ENCODE measurements around the gene FGD2.

FGD2 gene

GRCh38 chr6:37013516-37014491 lies 8.3 kb downstream of the FGD2 start:
- intact Hi-C loops (cut with DNase I): no loop called here
- DNase-seq: peak in 1 of 10 donors; percentile 75

GRCh38 chr6:37014667-37015066 lies 9.2 kb downstream of the FGD2 start:
- intact Hi-C loops (cut with DNase I): loop anchor here (5.0 kb wide), 1 partner anchor 247 kb away; no protein-coding TSS in a partner anchor
- peak in 2 of 10 donors; percentile 49 to 81 for DNase-seq

GRCh38 chr6:37015532-37015931 lies 10.1 kb downstream of the FGD2 start:
- intact Hi-C loops (cut with DNase I): loop anchor here (5.0 kb wide), 1 partner anchor 248 kb away; no protein-coding TSS in a partner anchor
- peak in 1 of 10 donors; percentile 65 for DNase-seq

GRCh38 chr6:37016995-37017394 lies 11.5 kb downstream of the FGD2 start:
- peak in 2 of 10 donors; percentile 25 to 83 for DNase-seq
- intact Hi-C loops (cut with DNase I): loop anchor here (5.0 kb wide), 1 partner anchor 250 kb away; no protein-coding TSS in a partner anchor

- DNase-seq: peak in 2 of 10 donors; percentile 78 to 80
- intact Hi-C loops (cut with DNase I): loop anchor here (1.0 to 5.0 kb wide), 4 partner anchors 38 to 250 kb away; no protein-coding TSS in a partner anchor
Measured at GRCh38 chr6:37017606-37018197, 12.2 kb downstream of the FGD2 start.

GRCh38 chr6:37018198-37019064 lies 13.0 kb downstream of the FGD2 start:
- DNase-seq: peak; percentile 85 to 99 (median 94)
- intact Hi-C loops (cut with DNase I): loop anchor here (1.0 to 5.0 kb wide), 4 partner anchors 39 to 251 kb away; no protein-coding TSS in a partner anchor

- intact Hi-C loops (cut with DNase I): loop anchor here (5.0 kb wide), 1 partner anchor 252 kb away; no protein-coding TSS in a partner anchor
- DNase-seq: peak in 1 of 10 donors; percentile 24
Measured at GRCh38 chr6:37019065-37019450, 13.6 kb downstream of the FGD2 start.

- DNase-seq: peak in 2 of 10 donors; percentile 32 to 65
- intact Hi-C loops (cut with DNase I): no loop called here
Measured at GRCh38 chr6:37020381-37020780, 14.9 kb downstream of the FGD2 start.

GRCh38 chr6:37020812-37021211 lies 15.4 kb downstream of the FGD2 start:
- intact Hi-C loops (cut with DNase I): no loop called here
- DNase-seq: peak in 1 of 10 donors; percentile 24

GRCh38 chr6:37021356-37022129 lies 16.1 kb downstream of the FGD2 start:
- intact Hi-C loops (cut with DNase I): no loop called here
- peak in 2 of 10 donors; percentile 31 to 49 for DNase-seq

GRCh38 chr6:37022135-37022863 lies 16.8 kb downstream of the FGD2 start:
- peak in 2 of 10 donors; percentile 62 to 76 for DNase-seq
- intact Hi-C loops (cut with DNase I): no loop called here

GRCh38 chr6:37024656-37025337 lies 19.3 kb downstream of the FGD2 start:
- peak in 2 of 10 donors; percentile 74 to 84 for DNase-seq
- intact Hi-C loops (cut with DNase I): no loop called here

- intact Hi-C loops (cut with DNase I): no loop called here
- DNase-seq: peak in 2 of 10 donors; percentile 64 to 78
Measured at GRCh38 chr6:37025621-37026466, 20.4 kb downstream of the FGD2 start.

GRCh38 chr6:37027036-37027720 lies 21.7 kb downstream of the FGD2 start:
- intact Hi-C loops (cut with DNase I): no loop called here
- peak in 2 of 10 donors; percentile 61 to 67 for DNase-seq

GRCh38 chr6:37027811-37028469 lies 22.5 kb downstream of the FGD2 start:
- intact Hi-C loops (cut with DNase I): no loop called here
- DNase-seq: peak in 2 of 10 donors; percentile 59 to 60
